Fibroblast of peridontal ligament (primary cell): ENCODE measurements around the gene C8B.

ENCODE experiments used
- DNase-seq: peaks from one replicate; pipeline ENCODE4 v3.0.0-alpha.2; 2010; ENCODE audit errors: extremely low read depth

Gene C8B

GRCh38 chr1:56965916-56966697 lies at the start of gene C8B:
C8B (minus strand) TSS chr1:56966015; CDS start chr1:56965948, 67 bp downstream.
- no peak for DNase-seq

GRCh38 chr1:57015071-57015470 lies 49.3 kb upstream of the C8B start:
- no peak for DNase-seq

- no peak for DNase-seq
Measured at GRCh38 chr1:57013522-57013921, 47.7 kb upstream of the C8B start.

- no peak for DNase-seq
Measured at GRCh38 chr1:57012315-57012714, 46.5 kb upstream of the C8B start.

- DNase-seq: no peak
Measured at GRCh38 chr1:57010511-57010910, 44.7 kb upstream of the C8B start.

- peak; percentile 11 for DNase-seq
Measured at GRCh38 chr1:57007948-57008347, 42.1 kb upstream of the C8B start.

GRCh38 chr1:57007472-57007871 lies 41.7 kb upstream of the C8B start:
- DNase-seq: no peak

GRCh38 chr1:57003398-57004139 lies 37.8 kb upstream of the C8B start:
- DNase-seq: no peak

- DNase-seq: no peak
Measured at GRCh38 chr1:56995414-56996100, 29.7 kb upstream of the C8B start.

GRCh38 chr1:56993475-56993874 lies 27.7 kb upstream of the C8B start:
- no peak for DNase-seq

- DNase-seq: no peak
Measured at GRCh38 chr1:56992318-56993125, 26.7 kb upstream of the C8B start.

GRCh38 chr1:56991576-56991975 lies 25.8 kb upstream of the C8B start:
- DNase-seq: no peak

- DNase-seq: no peak
Measured at GRCh38 chr1:56986397-56986796, 20.6 kb upstream of the C8B start.

- no peak for DNase-seq
Measured at GRCh38 chr1:56985857-56986256, 20.0 kb upstream of the C8B start.

- no peak for DNase-seq
Measured at GRCh38 chr1:56983484-56983883, 17.7 kb upstream of the C8B start.

- no peak for DNase-seq
Measured at GRCh38 chr1:56979986-56980755, 14.4 kb upstream of the C8B start.

- no peak for DNase-seq
Measured at GRCh38 chr1:56978819-56979218, 13.0 kb upstream of the C8B start.

GRCh38 chr1:56977910-56978309 lies 12.1 kb upstream of the C8B start:
- DNase-seq: peak; percentile 21

- no peak for DNase-seq
Measured at GRCh38 chr1:56975446-56975845, 9.6 kb upstream of the C8B start.

- DNase-seq: no peak
Measured at GRCh38 chr1:56973923-56974742, 8.3 kb upstream of the C8B start.
